B cell (primary cell): ENCODE measurements around the gene FANCC.

ENCODE experiments used
- CTCF ChIP-seq: fragments of 200-600 bp; IDR thresholded peaks from one replicate; pipeline ENCODE4 v1.8.0; 2022; ENCODE audit warnings: antibody characterized with exemption, mild to moderate bottlenecking
- EZH2 ChIP-seq: IDR thresholded peaks from 2 replicates; pipeline ENCODE4 v1.6.1; 2012; ENCODE audit warnings: borderline replicate concordance, low read depth, mild to moderate bottlenecking, moderate library complexity, low read length; ENCODE audit not compliant: insufficient read depth, poor library complexity, severe bottlenecking

GRCh38 chr9:95213117-95213516, 104.4 kb downstream of the FANCC start:
- TF ChIP-seq CTCF (no peak), EZH2 (no peak)
